Measurements from ENCODE around the gene SEC14L1.

DNA sequence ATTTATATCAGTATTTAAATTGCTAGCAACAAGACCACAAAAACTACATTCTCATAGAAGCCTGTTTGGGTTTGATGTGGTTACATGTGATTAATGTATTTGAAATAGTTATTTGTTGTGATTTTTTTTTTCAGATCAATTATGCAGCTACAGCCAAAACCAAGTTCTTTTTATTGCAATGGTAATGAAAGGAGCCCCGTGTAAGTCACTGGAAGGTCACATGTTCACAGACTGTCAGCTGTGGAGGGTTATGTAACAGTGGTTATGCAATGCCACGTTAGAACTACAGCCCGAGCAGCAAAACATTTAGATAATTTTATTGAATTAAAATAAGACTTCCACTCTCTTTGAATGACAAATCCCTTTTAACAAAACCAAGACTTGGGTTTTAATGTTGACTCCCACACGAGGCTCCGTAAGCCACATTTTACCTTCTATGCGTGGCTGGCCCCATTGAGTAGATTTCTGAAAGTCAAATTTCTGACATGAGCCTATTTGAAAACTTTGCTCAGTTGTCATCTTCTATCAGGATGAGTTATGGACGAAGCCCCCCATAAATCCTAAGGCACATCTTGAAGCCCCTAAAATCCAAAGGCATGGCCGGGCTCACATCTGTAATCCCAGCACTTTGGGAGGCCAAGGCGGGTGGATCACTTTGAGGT is 41.8 kb upstream of the SEC14L1 start:
- TF ChIP-seq, protein P1, sequence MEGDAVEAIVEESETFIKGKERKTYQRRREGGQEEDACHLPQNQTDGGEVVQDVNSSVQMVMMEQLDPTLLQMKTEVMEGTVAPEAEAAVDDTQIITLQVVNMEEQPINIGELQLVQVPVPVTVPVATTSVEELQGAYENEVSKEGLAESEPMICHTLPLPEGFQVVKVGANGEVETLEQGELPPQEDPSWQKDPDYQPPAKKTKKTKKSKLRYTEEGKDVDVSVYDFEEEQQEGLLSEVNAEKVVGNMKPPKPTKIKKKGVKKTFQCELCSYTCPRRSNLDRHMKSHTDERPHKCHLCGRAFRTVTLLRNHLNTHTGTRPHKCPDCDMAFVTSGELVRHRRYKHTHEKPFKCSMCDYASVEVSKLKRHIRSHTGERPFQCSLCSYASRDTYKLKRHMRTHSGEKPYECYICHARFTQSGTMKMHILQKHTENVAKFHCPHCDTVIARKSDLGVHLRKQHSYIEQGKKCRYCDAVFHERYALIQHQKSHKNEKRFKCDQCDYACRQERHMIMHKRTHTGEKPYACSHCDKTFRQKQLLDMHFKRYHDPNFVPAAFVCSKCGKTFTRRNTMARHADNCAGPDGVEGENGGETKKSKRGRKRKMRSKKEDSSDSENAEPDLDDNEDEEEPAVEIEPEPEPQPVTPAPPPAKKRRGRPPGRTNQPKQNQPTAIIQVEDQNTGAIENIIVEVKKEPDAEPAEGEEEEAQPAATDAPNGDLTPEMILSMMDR (conservative IDR thresholded peaks at IDR 0.05; ENCODE audit: low read depth, low read length), result no peak
- TF ChIP-seq EZH2 (IDR thresholded peaks at IDR 0.05; ENCODE audit: borderline replicate concordance, low read depth, low read length, poor library complexity, severe bottlenecking), result no peak

Measured in A673 (cell line).